MM.1S (cell line): ENCODE measurements around the gene ZNF609.
"Not testable (repeated sequence)": the region's sequence is repeated elsewhere in the genome, so short reads cannot be mapped to it uniquely, and the experiment has no call there.

Experiments
- DNase-seq: peaks from one replicate; pipeline ENCODE4 v3.0.0-alpha.2; 2015
- H2AFZ ChIP-seq: fragments of 300-600 bp; sonication (generic); 2 replicates; pipeline ENCODE4 v1.6.0; 2016; ENCODE audit warnings: antibody characterized with exemption, low read length
- H3F3A ChIP-seq: fragments of 300-600 bp; sonication (generic); 2 replicates; pipeline ENCODE4 v1.6.1; 2016; ENCODE audit warnings: mild to moderate bottlenecking, antibody characterized with exemption, low read length, moderate library complexity, mixed read lengths; ENCODE audit not compliant: insufficient read depth
- H3K27ac ChIP-seq: fragments of 300-600 bp; sonication (generic); 2 replicates; pipeline ENCODE4 v1.5.1; 2016; ENCODE audit warnings: mild to moderate bottlenecking, low read length
- H3K27me3 ChIP-seq: fragments of 300-600 bp; sonication (generic); replicated peaks from 2 replicates; pipeline ENCODE4 v1.6.0; 2016; ENCODE audit warnings: low read length; ENCODE audit not compliant: insufficient read depth
- H3K36me3 ChIP-seq: fragments of 300-600 bp; sonication (generic); replicated peaks from 2 replicates; pipeline ENCODE4 v1.6.1; 2016; ENCODE audit warnings: mild to moderate bottlenecking, low read length, mixed read lengths; ENCODE audit not compliant: insufficient read depth
- H3K4me1 ChIP-seq: fragments of 300-600 bp; sonication (generic); 2 replicates; pipeline ENCODE4 v1.6.1; 2016; ENCODE audit warnings: low read length, mixed read lengths
- H3K4me2 ChIP-seq: fragments of 300-600 bp; sonication (generic); 2 replicates; pipeline ENCODE4 v1.6.0; 2016; ENCODE audit warnings: low read depth, low read length
- H3K4me3 ChIP-seq: fragments of 300-600 bp; sonication (generic); 2 replicates; pipeline ENCODE4 v1.5.1; 2016; ENCODE audit warnings: low read length, mixed read lengths
- H3K79me2 ChIP-seq: fragments of 300-600 bp; sonication (generic); 2 replicates; pipeline ENCODE4 v1.6.1; 2016; ENCODE audit warnings: mixed run types, low read length, mixed read lengths
- H3K9ac ChIP-seq: fragments of 300-600 bp; sonication (generic); 2 replicates; pipeline ENCODE4 v1.6.1; 2016; ENCODE audit warnings: low read length, mixed read lengths
- H3K9me2 ChIP-seq: fragments of 300-600 bp; sonication (generic); replicated peaks from 2 replicates; pipeline ENCODE4 v1.6.1; 2016; ENCODE audit warnings: mild to moderate bottlenecking, low read length, mixed read lengths; ENCODE audit not compliant: insufficient read depth
- H3K9me3 ChIP-seq: fragments of 300-600 bp; sonication (generic); replicated peaks from 2 replicates; pipeline ENCODE4 v1.6.1; 2016; ENCODE audit warnings: mild to moderate bottlenecking, low read length, mixed read lengths; ENCODE audit not compliant: insufficient read depth
- H4K20me1 ChIP-seq: fragments of 300-600 bp; sonication (generic); 2 replicates; pipeline ENCODE4 v1.6.1; 2016; ENCODE audit warnings: mild to moderate bottlenecking, low read length, moderate library complexity, mixed read lengths; ENCODE audit not compliant: insufficient read depth
- CTCF ChIP-seq: fragments of 300-600 bp; sonication (generic); IDR thresholded peaks from 2 replicates; pipeline ENCODE4 v1.5.1; 2016; ENCODE audit warnings: antibody characterized with exemption, low read length, mixed read lengths
- EZH2 ChIP-seq: fragments of 300-600 bp; sonication (generic); optimal IDR thresholded peaks from 2 replicates; pipeline ENCODE3; 2017; ENCODE audit warnings: low read depth, mild to moderate bottlenecking, antibody characterized with exemption, low read length, mixed read lengths
- EZH2phosphoT487 ChIP-seq: fragments of 300-600 bp; sonication (generic); IDR thresholded peaks from 2 replicates; pipeline ENCODE4 v1.6.1; 2018; ENCODE audit warnings: antibody characterized with exemption, low read length

Gene ZNF609

GRCh38 chr15:64586259-64586870, 126.0 kb downstream of the ZNF609 start:
- Histone ChIP-seq H3K4me1 (no peaks in the 10 kb centered on the region), H2AFZ (no peak overlapping the region), H3K27me3 (no peaks in the 10 kb centered on the region), H3F3A (no peaks in the 10 kb centered on the region), H3K9me2 (no peaks in the 10 kb centered on the region), H3K9me3 (no peaks in the 10 kb centered on the region), H3K36me3 (no peaks in the 10 kb centered on the region), H3K4me3 (no peak overlapping the region), H4K20me1 (no peaks in the 10 kb centered on the region), H3K4me2 (no peak overlapping the region), H3K9ac (no peak overlapping the region), H3K79me2 (peaks cover 30% of the 10 kb centered on the region), H3K27ac (no peak overlapping the region)
- TF ChIP-seq CTCF: no peak
- no peak for TF ChIP-seq EZH2phosphoT487
- TF ChIP-seq EZH2: no peak
- no peak for DNase-seq

GRCh38 chr15:64586984-64587383, 126.6 kb downstream of the ZNF609 start:
- TF ChIP-seq EZH2phosphoT487: no peak
- TF ChIP-seq EZH2: no peak
- TF ChIP-seq CTCF: no peak
- no peaks in the 10 kb centered on the region for H3K9me3 ChIP-seq
- H3K4me2 ChIP-seq: no peak overlapping the region
- no peaks in the 10 kb centered on the region for H3K27me3 ChIP-seq
- no peak overlapping the region for H3K9ac ChIP-seq
- H3K4me1 ChIP-seq: no peaks in the 10 kb centered on the region
- H3K79me2 ChIP-seq: peaks cover 30% of the 10 kb centered on the region
- H3K36me3 ChIP-seq: no peaks in the 10 kb centered on the region
- H3F3A ChIP-seq: no peaks in the 10 kb centered on the region
- H3K4me3 ChIP-seq: no peak overlapping the region
- no peak overlapping the region for H2AFZ ChIP-seq
- H3K27ac ChIP-seq: no peak overlapping the region
- H4K20me1 ChIP-seq: no peaks in the 10 kb centered on the region
- no peaks in the 10 kb centered on the region for H3K9me2 ChIP-seq
- DNase-seq: no peak

GRCh38 chr15:64589435-64590084, 129.2 kb downstream of the ZNF609 start:
- no peaks in the 10 kb centered on the region for H3K4me1 ChIP-seq
- H3K27ac ChIP-seq: no peak overlapping the region
- no peaks in the 10 kb centered on the region for H3K27me3 ChIP-seq
- no peak overlapping the region for H3K4me3 ChIP-seq
- H3K9ac ChIP-seq: no peak overlapping the region
- peaks cover 27% of the 10 kb centered on the region for H3K79me2 ChIP-seq
- DNase-seq: no peak
- TF ChIP-seq EZH2phosphoT487 (no peak), EZH2 (no peak), CTCF (no peak)
- no peaks in the 10 kb centered on the region for H3K36me3 ChIP-seq
- no peaks in the 10 kb centered on the region for H4K20me1 ChIP-seq
- H3K9me2 ChIP-seq: no peaks in the 10 kb centered on the region
- H3K9me3 ChIP-seq: no peaks in the 10 kb centered on the region
- H3F3A ChIP-seq: no peaks in the 10 kb centered on the region
- no peak overlapping the region for H2AFZ ChIP-seq
- H3K4me2 ChIP-seq: no peak overlapping the region

- DNase-seq, H3K27me3 ChIP-seq, H3K4me3 ChIP-seq, H3K9me3 ChIP-seq, H3K27ac ChIP-seq, H3K9me2 ChIP-seq, H3K4me2 ChIP-seq, H3K36me3 ChIP-seq, H2AFZ ChIP-seq, H4K20me1 ChIP-seq, H3K9ac ChIP-seq, H3K4me1 ChIP-seq: not testable (repeated sequence)
- Histone ChIP-seq H3K79me2 (peaks cover 27% of the 10 kb centered on the region), H3F3A (peaks cover 15% of the 10 kb centered on the region)
These were observed 132.5 kb downstream of the ZNF609 start for GRCh38 chr15:64592845-64593244.
